Body of pancreas (tissue), 4 donors: Measurements from ENCODE around the gene CENPS.

Experiments
- CTCF ChIP-seq, 7 experiments: fragments of 450-650 bp in 4 of 7; fragments of 200-600 bp in 3 of 7; sonication (generic) in 3 of 7; IDR thresholded peaks; one replicate each; pipeline ENCODE4 v1.5.1; 2016 to 2019; ENCODE audit warnings: antibody characterized with exemption in 7 of 7
- POLR2A ChIP-seq, 3 donors: fragments of 450-650 bp; IDR thresholded peaks; one replicate each; pipeline ENCODE4 v1.6.1; 2016; ENCODE audit warnings: antibody characterized with exemption in 3 of 3, mild to moderate bottlenecking in 2 of 3

- TF ChIP-seq POLR2A (IDR thresholded peaks at IDR 0.05): no peak
- TF ChIP-seq CTCF (IDR thresholded peaks at IDR 0.05): no peak
Measured at GRCh38 chr1:10400013-10400412, 30.2 kb upstream of the CENPS start.
